A673 (cell line): Measurements from ENCODE around the gene PSMA4.

Source experiments
- CTCF ChIP-seq: fragments of 300-800, 200-600 bp; sonication (generic); conservative IDR thresholded peaks from 2 replicates; pipeline ENCODE4 v1.5.1; 2017; ENCODE audit warnings: low read depth, mild to moderate bottlenecking, antibody characterized with exemption, low read length, moderate library complexity, mixed read lengths
- EZH2 ChIP-seq: fragments of 200-600 bp; sonication (generic); IDR thresholded peaks from 2 replicates; pipeline ENCODE4 v1.6.1; 2017; ENCODE audit warnings: borderline replicate concordance, low read depth, mild to moderate bottlenecking, mixed read lengths, antibody characterized with exemption, low read length; ENCODE audit not compliant: poor library complexity, severe bottlenecking

- peak; percentile 32 for TF ChIP-seq CTCF
- TF ChIP-seq EZH2, result no peak
Observed at GRCh38 chr15:78565951-78566774, 25.9 kb downstream of the PSMA4 start.
